GM10248 (cell line): ENCODE results near the gene ABCB8.
A peak's percentile ranks its signal among the peaks of the same experiment; 100 is the strongest.
"Not testable (repeated sequence)": the region's sequence is repeated elsewhere in the genome, so short reads cannot be mapped to it uniquely, and the experiment has no call there.

Source experiments
- CTCF ChIA-PET: fragments of 300-600 bp; sonication (Branson Sonifier 250); formaldehyde crosslinking; extraction: SDS; loops from one replicate; lab custom pipeline; 2021; ENCODE audit warnings: antibody characterized with exemption; lab: Yijun Ruan, JAX
- POLR2A ChIA-PET: fragments of 350-650 bp; sonication (Branson Sonifier 250); formaldehyde crosslinking; extraction: SDS; loops from one replicate; lab custom pipeline; 2020; ENCODE audit warnings: antibody characterized with exemption; lab: Yijun Ruan, JAX
- DNase-seq: peaks from one replicate; pipeline ENCODE4 v3.0.0; 2012; ENCODE audit errors: extremely low spot score
- CTCF ChIP-seq: IDR thresholded peaks from 2 replicates; pipeline ENCODE4 v1.5.1; 2012; ENCODE audit warnings: mild to moderate bottlenecking, low read depth; ENCODE audit errors: extremely low read depth, missing control alignments, control extremely low read depth

ABCB8 gene

GRCh38 chr7:151035026-151035717 lies 6.9 kb downstream of the ABCB8 start:
- CTCF ChIA-PET, result interaction anchor here (2.7 to 4.5 kb wide), 2 partner anchors 12 to 17 kb away, joined by 7 to 19 read pairs; no protein-coding TSS in a partner anchor
- TF ChIP-seq CTCF, result no peak
- POLR2A ChIA-PET, result no interaction called here
- no peak for DNase-seq

- CTCF ChIA-PET, result interaction anchor here (0.8 to 3.0 kb wide), 2 partner anchors 8 to 17 kb away, joined by 3 to 10 read pairs; partner anchors contain the start of gene ABCB8
- no peak for DNase-seq
- no peak for TF ChIP-seq CTCF
- POLR2A ChIA-PET, result no interaction called here
Measured at GRCh38 chr7:151035902-151036301, 7.7 kb downstream of the ABCB8 start.

- POLR2A ChIA-PET, result no interaction called here
- no peak for TF ChIP-seq CTCF
- DNase-seq, result peak; percentile 54
- CTCF ChIA-PET, result interaction anchor here (1.6 to 3.0 kb wide), 3 partner anchors 11 to 31 kb away, joined by 5 to 10 read pairs (median 9); partner anchors contain the start of gene ABCB8
Measured at GRCh38 chr7:151038951-151039849, 10.9 kb downstream of the ABCB8 start.

- DNase-seq, result no peak
- ChIA-PET CTCF (interaction anchor here (1.6 to 2.4 kb wide), 2 partner anchors 21 to 32 kb away, joined by 5 to 9 read pairs; no protein-coding TSS in a partner anchor), POLR2A (no interaction called here)
- no peak for TF ChIP-seq CTCF
Measured at GRCh38 chr7:151039850-151040548, 11.7 kb downstream of the ABCB8 start.

- POLR2A ChIA-PET, result no interaction called here
- CTCF ChIA-PET, result interaction anchor here (2.4 kb wide), 1 partner anchor 32 kb away, joined by 9 read pairs; no protein-coding TSS in a partner anchor
- no peak for DNase-seq
- no peak for TF ChIP-seq CTCF
Measured at GRCh38 chr7:151040616-151041375, 12.5 kb downstream of the ABCB8 start.

GRCh38 chr7:151043449-151043848 lies 15.2 kb downstream of the ABCB8 start:
- CTCF ChIA-PET, POLR2A ChIA-PET, DNase-seq: not testable (repeated sequence)
